IMR-90 (cell line): ENCODE results near the gene ZBTB46. TPM values are rescaled to one million over a fixed set of nuclear protein-coding genes. Genes with fewer than 3 reads are reported as not detected.

Experiments used
- ATAC-seq: fragments of 200-7000 bp; cut with Tn5 transposase; 2 replicates; pipeline ENCODE4 v1.9.1; 2020; ENCODE audit warnings: low read depth, mild to moderate bottlenecking, moderate library complexity
- BruUV-seq: library from RNA; stranded (reverse); fragments of 400-500 nt; replicated peaks from 2 replicates; lab custom pipeline; 2021; lab: Mats Ljungman, UMichigan
- CTCF ChIA-PET: fragments of 300-600 bp; formaldehyde crosslinking; extraction: SDS; loops from one replicate; lab custom pipeline; 2021; ENCODE audit warnings: antibody characterized with exemption; lab: Yijun Ruan, JAX
- POLR2A ChIA-PET: fragments of 300-600 bp; sonication (Branson Sonifier 250); formaldehyde crosslinking; loops from one replicate; lab custom pipeline; 2022; ENCODE audit warnings: antibody characterized with exemption; ENCODE audit not compliant: unreplicated experiment; lab: Charles Lee
- DNase-seq: peaks from one replicate; pipeline ENCODE4 v3.0.0; 2013
- H2AFZ ChIP-seq: replicated peaks from 2 replicates; pipeline ENCODE3; 2013; ENCODE audit warnings: low read length, mild to moderate bottlenecking; ENCODE audit not compliant: poor library complexity
- H2AK5ac ChIP-seq: 2 replicates; pipeline ENCODE4 v1.6.1; 2013; ENCODE audit warnings: low read depth, low read length, inconsistent platforms
- H2AK9ac ChIP-seq: replicated peaks from 2 replicates; pipeline ENCODE3; 2013; ENCODE audit warnings: mild to moderate bottlenecking, low read depth, low read length, moderate library complexity; ENCODE audit not compliant: poor library complexity
- H2BK120ac ChIP-seq: 2 replicates; pipeline ENCODE4 v1.6.1; 2013; ENCODE audit warnings: low read depth, low read length, inconsistent platforms
- H2BK15ac ChIP-seq: 3 replicates; pipeline ENCODE4 v1.6.1; 2013; ENCODE audit warnings: low read depth, low read length, inconsistent platforms
- H2BK20ac ChIP-seq: 2 replicates; pipeline ENCODE4 v1.6.1; 2013; ENCODE audit warnings: low read depth, mild to moderate bottlenecking, inconsistent platforms, low read length, moderate library complexity
- H2BK5ac ChIP-seq: 2 replicates; pipeline ENCODE4 v1.6.1; 2013; ENCODE audit warnings: mild to moderate bottlenecking, low read depth, low read length, inconsistent platforms; ENCODE audit not compliant: poor library complexity, severe bottlenecking
- H3K14ac ChIP-seq: replicated peaks from 2 replicates; pipeline ENCODE4 v1.6.1; 2013; ENCODE audit warnings: low read depth, low read length, inconsistent platforms
- H3K18ac ChIP-seq: 2 replicates; pipeline ENCODE4 v1.6.1; 2013; ENCODE audit warnings: low read depth, low read length, control low read depth
- H3K23ac ChIP-seq: 2 replicates; pipeline ENCODE4 v1.6.1; 2013; ENCODE audit warnings: low read depth, low read length, inconsistent platforms
- H3K27ac ChIP-seq: 2 replicates; pipeline ENCODE4 v1.5.1; 2013; ENCODE audit warnings: mild to moderate bottlenecking, control low read depth, low read length; ENCODE audit not compliant: insufficient read depth
- H3K27me3 ChIP-seq: 2 replicates; pipeline ENCODE4 v1.6.1; 2013; ENCODE audit warnings: low read length; ENCODE audit not compliant: control insufficient read depth, insufficient read depth
- H3K36me3 ChIP-seq: 2 replicates; pipeline ENCODE4 v1.6.1; 2013; ENCODE audit warnings: low read length, mixed read lengths; ENCODE audit not compliant: control insufficient read depth, insufficient read depth
- H3K4ac ChIP-seq: 2 replicates; pipeline ENCODE4 v1.6.1; 2013; ENCODE audit warnings: low read depth, low read length, inconsistent platforms
- H3K4me1 ChIP-seq: 2 replicates; pipeline ENCODE4 v1.6.1; 2013; ENCODE audit warnings: low read length, mixed read lengths; ENCODE audit not compliant: control insufficient read depth, insufficient read depth
- H3K4me2 ChIP-seq: 2 replicates; pipeline ENCODE4 v1.6.1; 2013; ENCODE audit warnings: low read depth, mild to moderate bottlenecking, control low read depth, low read length, moderate library complexity
- H3K4me3 ChIP-seq: 2 replicates; pipeline ENCODE4 v1.5.1; 2013; ENCODE audit warnings: low read depth, mild to moderate bottlenecking, control low read depth, low read length, moderate library complexity; ENCODE audit not compliant: insufficient read depth
- H3K56ac ChIP-seq: 2 replicates; pipeline ENCODE4 v1.6.1; 2013; ENCODE audit warnings: low read length, inconsistent platforms; ENCODE audit not compliant: insufficient read depth; ENCODE audit errors: extremely low read depth
- H3K79me1 ChIP-seq, 2 experiments: 2 replicates each; pipeline ENCODE4 v1.6.1; 2013; ENCODE audit warnings: low read length in 2 of 2, inconsistent platforms in 1 of 2, low read depth in 1 of 2
- H3K9ac ChIP-seq: 2 replicates; pipeline ENCODE4 v1.6.1; 2013; ENCODE audit warnings: low read depth, low read length, control low read depth
- H3K9me1 ChIP-seq: 2 replicates; pipeline ENCODE4 v1.6.1; 2013; ENCODE audit warnings: low read length, inconsistent platforms; ENCODE audit not compliant: insufficient read depth
- H3K9me3 ChIP-seq: 2 replicates; pipeline ENCODE4 v1.6.1; 2013; ENCODE audit warnings: low read length; ENCODE audit not compliant: control insufficient read depth, insufficient read depth
- H4K20me1 ChIP-seq: 2 replicates; pipeline ENCODE4 v1.6.1; 2013; ENCODE audit warnings: low read length, inconsistent platforms; ENCODE audit not compliant: insufficient read depth
- H4K5ac ChIP-seq: 2 replicates; pipeline ENCODE4 v1.6.1; 2013; ENCODE audit warnings: mild to moderate bottlenecking, low read depth, low read length, control low read depth
- H4K8ac ChIP-seq, 2 experiments: 2 replicates each; pipeline ENCODE4 v1.6.1; 2013; ENCODE audit warnings: low read depth in 2 of 2, low read length in 2 of 2, control low read depth in 1 of 2, inconsistent platforms in 1 of 2
- H4K91ac ChIP-seq: 2 replicates; pipeline ENCODE4 v1.6.1; 2013; ENCODE audit warnings: low read depth, low read length, inconsistent platforms; ENCODE audit not compliant: insufficient read depth
- BHLHE40 ChIP-seq: fragments of 150-350 bp; IDR thresholded peaks from 2 replicates; pipeline ENCODE4 v1.6.1; 2016; ENCODE audit warnings: mild to moderate bottlenecking, low read depth, low read length
- CEBPB ChIP-seq: IDR thresholded peaks from 2 replicates; pipeline ENCODE4 v1.6.1; 2012; ENCODE audit warnings: low read depth, low read length, improper control_type of control experiment
- CHD1 ChIP-seq: IDR thresholded peaks from 2 replicates; pipeline ENCODE4 v1.6.1; 2012; ENCODE audit warnings: low read depth, low read length, improper control_type of control experiment
- ELK1 ChIP-seq: fragments of 150-350 bp; IDR thresholded peaks from 2 replicates; pipeline ENCODE4 v1.6.1; 2016; ENCODE audit warnings: low read depth, mild to moderate bottlenecking, low read length, moderate library complexity, borderline replicate concordance
- FOS ChIP-seq: fragments of 150-350 bp; IDR thresholded peaks from 2 replicates; pipeline ENCODE4 v1.6.1; 2016; ENCODE audit warnings: low read depth, low read length
- MAFK ChIP-seq: IDR thresholded peaks from 2 replicates; pipeline ENCODE4 v1.6.1; 2012; ENCODE audit warnings: low read depth, low read length, improper control_type of control experiment
- MAZ ChIP-seq: IDR thresholded peaks from 2 replicates; pipeline ENCODE4 v1.6.1; 2012; ENCODE audit warnings: low read depth, mild to moderate bottlenecking, low read length, improper control_type of control experiment, moderate library complexity, borderline replicate concordance
- NFE2L2 ChIP-seq: fragments of 150-350 bp; IDR thresholded peaks from 2 replicates; pipeline ENCODE4 v1.6.1; 2016; ENCODE audit warnings: low read depth, mild to moderate bottlenecking, low read length
- POLR2A ChIP-seq: IDR thresholded peaks from 2 replicates; pipeline ENCODE4 v1.6.1; 2012; ENCODE audit warnings: mild to moderate bottlenecking, low read depth, low read length
- RFX5 ChIP-seq: IDR thresholded peaks from 2 replicates; pipeline ENCODE4 v1.8.0; 2012; ENCODE audit warnings: low read depth, mild to moderate bottlenecking, low read length, moderate library complexity
- USF2 ChIP-seq: fragments of 150-350 bp; IDR thresholded peaks from 2 replicates; pipeline ENCODE4 v1.6.1; 2017; ENCODE audit warnings: mild to moderate bottlenecking, antibody characterized with exemption, low read length, low read depth
- WGBS, 2 experiments: methylation state at CpG; one replicate each; pipeline versions ENCODE4 v1.1.5 to v1.1.7; 2013; ENCODE audit warnings: missing lambda C conversion rate in 2 of 2; ENCODE audit not compliant: insufficient read length in 1 of 2; ENCODE audit errors: extremely low coverage in 2 of 2; 5-methylcytosine and 5-hydroxymethylcytosine counted together
- dilution Hi-C: fragments of 300-500 bp; cut with HindIII; formaldehyde crosslinking; loops from one replicate; pipeline ENCODE4 v1.14.3; 2018; ENCODE audit warnings: low sequenced_read_pairs; ENCODE audit not compliant: unreplicated experiment
- in situ Hi-C: fragments of 300-500 bp; cut with MboI; formaldehyde crosslinking; loops from 3 replicates; pipeline ENCODE4 v1.14.3; 2019; ENCODE audit warnings: low sequenced_read_pairs, inconsistent platforms, mixed read lengths
- intact Hi-C: fragments of 100-400 bp; cut with micrococcal nuclease; formaldehyde crosslinking; loops from 2 replicates; pipeline ENCODE4 v1.10.0; 2022
- polyA plus RNA-seq, 3 experiments: library from polyadenylated mRNA; depleted of rRNA; stranded (reverse); fragments of >200 nt; gene quantifications; 2 replicates each; pipeline ENCODE4 v1.2.3, GENCODE V29; 2012; ENCODE audit warnings: low replicate concordance in 1 of 3
- total RNA-seq: library from RNA; depleted of rRNA; stranded (reverse); fragments of >200 nt; gene quantifications from 2 replicates; pipeline ENCODE4 v1.2.3, GENCODE V29; 2012

ZBTB46 gene
- total and polyA plus RNA-seq, 2 of the 4 experiments (the other 2 are of a cell fraction): 4.2 to 14.9 TPM

GRCh38 chr20:63847237-63848002 lies 16.4 kb upstream of the ZBTB46 start:
- in situ Hi-C loops (no loop called here), dilution Hi-C loops (no loop called here), intact Hi-C loops (no loop called here)
- no peak overlapping the region for H3K9ac ChIP-seq
- H3K4me2 ChIP-seq: no peak overlapping the region
- H2BK120ac ChIP-seq: no peak overlapping the region
- H3K4me1 ChIP-seq: peaks cover 8% of the 10 kb centered on the region
- H2BK5ac ChIP-seq: peak overlapping the region; percentile 37
- 0 out of 2 replicates have a peak, but pooled peaks cover 5% of the 10 kb centered on the region for H3K9me1 ChIP-seq
- DNase-seq (no peak), ATAC-seq (0 out of 2 replicates have a peak, but pooled peaks have one; percentile 5)
- H2BK20ac ChIP-seq: no peak overlapping the region
- peak overlapping the region; percentile 80; the same call in 2 of the 3 replicates for H2BK15ac ChIP-seq
- WGBS, 2 experiments: 40% methylated on average over 2 of the region's 16 CpGs; no CpG with 5 or more reads in 1 of the 2 experiments
- H4K5ac ChIP-seq: no peak overlapping the region
- peak overlapping the region; percentile 88; the same call in 1 of the 2 replicates for H3K23ac ChIP-seq
- ChIA-PET POLR2A (interaction anchor here (0.6 kb wide), 1 partner anchor 18 kb away, joined by 3 read pairs; no protein-coding TSS in a partner anchor), CTCF (no interaction called here)
- peaks cover 6% of the 10 kb centered on the region for H3K27me3 ChIP-seq
- H3K9me3 ChIP-seq: no peaks in the 10 kb centered on the region
- H2AFZ ChIP-seq: peak overlapping the region; percentile 91
- H3K14ac ChIP-seq: peak overlapping the region; percentile 12; the same call in 1 of the 2 replicates
- no peaks in the 10 kb centered on the region for H3K79me1 ChIP-seq
- peak overlapping the region; percentile 67 for H3K4ac ChIP-seq
- no peak overlapping the region for H3K4me3 ChIP-seq
- no peaks in the 10 kb centered on the region for H4K20me1 ChIP-seq
- TF ChIP-seq ELK1 (no peak), POLR2A (no peak), CEBPB (no peak), MAFK (no peak), RFX5 (no peak), NFE2L2 (no peak), USF2 (no peak), CHD1 (no peak), BHLHE40 (no peak), MAZ (no peak), FOS (no peak)
- no peak overlapping the region for H3K27ac ChIP-seq
- BruUV-seq: no TSS peak
- H3K56ac ChIP-seq: no peak overlapping the region
- peak overlapping the region; percentile 95 for H2AK5ac ChIP-seq
- no peak overlapping the region for H3K18ac ChIP-seq
- H4K91ac ChIP-seq: peak overlapping the region; percentile 27; the same call in 1 of the 2 replicates
- no peaks in the 10 kb centered on the region for H3K36me3 ChIP-seq
- peak overlapping the region; percentile 71 for H2AK9ac ChIP-seq
- peak overlapping the region in 1 of 2 experiments; percentile 15; a peak in 1 of 4 replicates for H4K8ac ChIP-seq
